Upper lobe of right lung (tissue), 1 donor: ENCODE results near the gene KLHL26. TPM values are rescaled to one million over a fixed set of nuclear protein-coding genes. Genes with fewer than 3 reads are reported as not detected.
A peak's percentile ranks its signal among the peaks of the same experiment; 100 is the strongest.

Source experiments
- ATAC-seq: fragments of 200-7000 bp; cut with Tn5 transposase; one replicate; pipeline ENCODE4 v1.9.1; 2020; ENCODE audit warnings: mild to moderate bottlenecking, moderate library complexity
- DNase-seq: peaks from one replicate; pipeline ENCODE4 v3.0.0-alpha.2; 2020
- H3K27ac ChIP-seq: fragments of 200-600 bp; one replicate; pipeline ENCODE4 v1.8.0; 2022
- H3K27me3 ChIP-seq: fragments of 200-600 bp; one replicate; pipeline ENCODE4 v1.8.0; 2022; ENCODE audit warnings: mild to moderate bottlenecking
- H3K36me3 ChIP-seq: fragments of 200-600 bp; one replicate; pipeline ENCODE4 v1.8.0; 2022
- H3K4me1 ChIP-seq: fragments of 200-600 bp; one replicate; pipeline ENCODE4 v1.8.0; 2022
- H3K4me3 ChIP-seq: fragments of 200-600 bp; one replicate; pipeline ENCODE4 v1.8.0; 2022; ENCODE audit warnings: mild to moderate bottlenecking
- H3K9me3 ChIP-seq: fragments of 200-600 bp; one replicate; pipeline ENCODE4 v1.8.0; 2022
- intact Hi-C: fragments of 100-400 bp; cut with DNase I; formaldehyde crosslinking; loops from one replicate; pipeline ENCODE4 v1.11.0; 2022
- total RNA-seq: library from RNA; stranded (reverse); fragmentation: NEBNext Ultra II Directional; extraction: Animal tissue kit (Norgen Biotek cat#: 25700); gene quantifications from one replicate; pipeline ENCODE4 v1.2.1, GENCODE V29; 2021
- TF ChIP-seq, protein P1 (sequence below): fragments of 200-600 bp; IDR thresholded peaks from one replicate; pipeline ENCODE4 v1.8.0; 2022; ENCODE audit warnings: antibody characterized with exemption
- donor health status: DM: no; HTN: yes; CAD: no; lungs with severe emphysema.

Gene KLHL26
- total RNA-seq, 1 donor from 2014 or later, result 11.8 TPM

GRCh38 chr19:18660051-18660910 lies 23.5 kb downstream of the KLHL26 start:
- H3K4me3 ChIP-seq, result no peak overlapping the region
- H3K27ac ChIP-seq, result peak overlapping the region; percentile 72
- intact Hi-C loops, result no loop called here
- DNase-seq (peak; percentile 77), ATAC-seq (peak; percentile 68)
- no peaks in the 10 kb centered on the region for H3K27me3 ChIP-seq
- TF ChIP-seq, protein P1, sequence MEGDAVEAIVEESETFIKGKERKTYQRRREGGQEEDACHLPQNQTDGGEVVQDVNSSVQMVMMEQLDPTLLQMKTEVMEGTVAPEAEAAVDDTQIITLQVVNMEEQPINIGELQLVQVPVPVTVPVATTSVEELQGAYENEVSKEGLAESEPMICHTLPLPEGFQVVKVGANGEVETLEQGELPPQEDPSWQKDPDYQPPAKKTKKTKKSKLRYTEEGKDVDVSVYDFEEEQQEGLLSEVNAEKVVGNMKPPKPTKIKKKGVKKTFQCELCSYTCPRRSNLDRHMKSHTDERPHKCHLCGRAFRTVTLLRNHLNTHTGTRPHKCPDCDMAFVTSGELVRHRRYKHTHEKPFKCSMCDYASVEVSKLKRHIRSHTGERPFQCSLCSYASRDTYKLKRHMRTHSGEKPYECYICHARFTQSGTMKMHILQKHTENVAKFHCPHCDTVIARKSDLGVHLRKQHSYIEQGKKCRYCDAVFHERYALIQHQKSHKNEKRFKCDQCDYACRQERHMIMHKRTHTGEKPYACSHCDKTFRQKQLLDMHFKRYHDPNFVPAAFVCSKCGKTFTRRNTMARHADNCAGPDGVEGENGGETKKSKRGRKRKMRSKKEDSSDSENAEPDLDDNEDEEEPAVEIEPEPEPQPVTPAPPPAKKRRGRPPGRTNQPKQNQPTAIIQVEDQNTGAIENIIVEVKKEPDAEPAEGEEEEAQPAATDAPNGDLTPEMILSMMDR, result no peak
- peaks cover 23% of the 10 kb centered on the region for H3K4me1 ChIP-seq
- peaks cover 9% of the 10 kb centered on the region for H3K36me3 ChIP-seq
- no peaks in the 10 kb centered on the region for H3K9me3 ChIP-seq

- H3K4me1 ChIP-seq, result peaks cover 23% of the 10 kb centered on the region
- H3K9me3 ChIP-seq, result no peaks in the 10 kb centered on the region
- peak overlapping the region; percentile 72 for H3K27ac ChIP-seq
- DNase-seq (no peak), ATAC-seq (no peak)
- H3K4me3 ChIP-seq, result no peak overlapping the region
- intact Hi-C loops, result no loop called here
- H3K36me3 ChIP-seq, result peaks cover 17% of the 10 kb centered on the region
- no peaks in the 10 kb centered on the region for H3K27me3 ChIP-seq
- TF ChIP-seq, protein P1, result no peak
Observed at GRCh38 chr19:18660939-18661670, 24.3 kb downstream of the KLHL26 start.

DNA sequence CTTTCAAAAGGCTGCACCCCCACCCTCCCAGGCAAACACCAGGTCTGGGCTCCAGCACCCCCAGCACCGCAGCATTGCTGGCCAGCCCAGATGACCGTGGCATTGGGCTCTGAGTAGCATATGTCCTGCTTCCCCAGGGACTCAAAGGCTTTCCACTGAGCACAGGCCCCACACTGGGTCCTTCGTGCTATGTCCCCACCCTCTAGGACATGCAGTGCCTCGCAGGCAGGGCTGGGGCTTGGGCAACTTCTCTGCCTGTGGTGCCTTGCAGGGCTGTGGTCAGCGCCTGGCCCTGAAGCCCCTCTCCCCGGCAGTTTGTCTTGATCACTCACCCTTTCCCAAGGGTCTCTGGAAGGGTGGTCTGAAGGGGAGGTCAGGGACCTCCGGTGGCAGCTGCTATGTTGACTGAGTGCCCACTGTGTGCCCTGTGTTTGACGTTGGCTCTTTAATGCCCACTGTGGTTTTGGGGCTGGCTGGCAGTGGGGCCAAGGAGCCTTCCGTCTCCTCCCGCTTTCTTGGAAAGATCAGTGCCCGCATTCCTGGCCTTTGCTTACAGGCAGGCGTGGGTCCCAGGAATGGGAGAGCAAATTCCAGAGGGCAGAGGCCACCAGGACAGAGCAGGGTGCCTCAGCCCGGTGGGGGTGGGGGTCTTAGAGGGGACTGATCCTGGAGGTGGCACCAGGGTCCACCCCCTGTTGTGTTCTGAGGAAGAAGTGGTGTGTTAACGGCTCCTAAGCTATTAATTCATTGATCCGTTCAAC lies 26.3 kb downstream of the KLHL26 start:
- Histone ChIP-seq H3K27ac (no peak overlapping the region), H3K4me1 (peaks cover 23% of the 10 kb centered on the region), H3K36me3 (peaks cover 29% of the 10 kb centered on the region), H3K9me3 (no peaks in the 10 kb centered on the region), H3K27me3 (no peaks in the 10 kb centered on the region), H3K4me3 (no peak overlapping the region)
- intact Hi-C loops, result no loop called here
- ATAC-seq, result no peak
- no peak for DNase-seq
- TF ChIP-seq, protein P1, result no peak

DNA sequence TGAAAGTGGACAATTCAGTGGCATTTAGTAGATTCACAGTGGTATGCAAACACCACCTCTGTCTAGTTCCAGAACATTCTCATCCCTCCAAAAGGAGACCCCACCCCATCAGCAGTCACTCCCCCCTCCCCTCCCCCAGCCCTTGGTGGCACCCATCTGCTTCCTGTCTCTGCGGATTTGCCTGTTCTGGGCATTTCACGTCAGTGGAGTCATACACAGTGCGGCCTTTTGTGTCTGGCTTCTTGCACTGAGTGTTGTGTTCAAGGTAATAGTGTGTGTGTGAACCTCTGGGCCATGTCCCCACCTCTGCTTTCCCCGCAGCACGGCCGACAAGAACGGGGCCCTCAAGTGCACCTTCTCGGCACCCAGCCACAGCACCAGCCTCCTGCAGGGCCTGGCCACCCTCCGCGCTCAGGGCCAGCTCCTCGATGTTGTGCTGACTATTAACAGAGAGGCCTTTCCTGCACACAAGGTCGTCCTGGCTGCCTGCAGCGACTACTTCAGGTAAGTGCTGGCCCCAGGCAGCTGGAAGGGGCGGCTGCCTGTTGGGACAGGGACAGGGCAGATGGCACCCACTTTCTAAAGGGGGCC lies 27.2 kb downstream of the KLHL26 start:
- TF ChIP-seq, protein P1, result no peak

GRCh38 chr19:18665771-18666202 lies 29.0 kb downstream of the KLHL26 start:
- Histone ChIP-seq H3K36me3 (peaks cover 41% of the 10 kb centered on the region), H3K27me3 (no peaks in the 10 kb centered on the region), H3K27ac (no peak overlapping the region), H3K4me1 (no peaks in the 10 kb centered on the region), H3K4me3 (no peak overlapping the region), H3K9me3 (no peaks in the 10 kb centered on the region)
- DNase-seq (no peak), ATAC-seq (no peak)
- TF ChIP-seq, protein P1, result no peak
- intact Hi-C loops, result no loop called here

More for the DNA sequence above, 27.2 kb downstream of the KLHL26 start:
- Histone ChIP-seq H3K27me3 (no peaks in the 10 kb centered on the region), H3K27ac (no peak overlapping the region), H3K4me1 (peaks cover 16% of the 10 kb centered on the region), H3K9me3 (no peaks in the 10 kb centered on the region), H3K4me3 (no peak overlapping the region), H3K36me3 (peaks cover 38% of the 10 kb centered on the region)
- DNase-seq, result no peak
- ATAC-seq, result no peak
- intact Hi-C loops, result no loop called here
